Psoas muscle (tissue), 8 donors: ENCODE data around the gene ARL4C. TPM values are rescaled to one million over a fixed set of nuclear protein-coding genes. Genes with fewer than 3 reads are reported as not detected.

Experiments
- ATAC-seq, 4 donors: fragments of 200-7000 bp; cut with Tn5 transposase; one replicate each; pipeline ENCODE4 v1.9.1; 2020; ENCODE audit warnings: moderate library complexity in 3 of 4, mild to moderate bottlenecking in 2 of 4
- DNase-seq, 2 donors: peaks; one replicate each; pipeline ENCODE4 v3.0.0-alpha.2; 2020
- H3K27ac ChIP-seq: fragments of 200-600 bp; one replicate; pipeline ENCODE4 v1.8.0; 2022
- H3K27me3 ChIP-seq, 3 donors: fragments of 200-600 bp in 1 of 3; one replicate each; pipeline versions ENCODE4 v1.6.1 to v1.8.0; 2013 to 2022; ENCODE audit warnings: low read length in 2 of 3, mild to moderate bottlenecking in 2 of 3, moderate library complexity in 1 of 3; ENCODE audit not compliant: insufficient read depth in 3 of 3
- H3K36me3 ChIP-seq, 2 donors: fragments of 200-600 bp in 1 of 2; one replicate each; pipeline versions ENCODE4 v1.6.1 to v1.8.0; 2013 to 2022; ENCODE audit warnings: low read depth in 1 of 2, mild to moderate bottlenecking in 1 of 2, moderate library complexity in 1 of 2; ENCODE audit not compliant: insufficient read depth in 1 of 2
- H3K4me1 ChIP-seq: fragments of 200-600 bp; one replicate; pipeline ENCODE4 v1.8.0; 2022
- H3K4me3 ChIP-seq: fragments of 200-600 bp; one replicate; pipeline ENCODE4 v1.8.0; 2022; ENCODE audit warnings: mild to moderate bottlenecking
- H3K9me3 ChIP-seq: fragments of 200-600 bp; one replicate; pipeline ENCODE4 v1.8.0; 2022
- WGBS, 3 donors: extraction: QIAGEN DNeasy Blood & Tissue Kit; methylation state at CpG; one replicate each; pipeline versions ENCODE4 v1.1.6 to v1.1.7; 2013; 5-methylcytosine and 5-hydroxymethylcytosine counted together
- intact Hi-C, 2 donors: fragments of 100-400 bp; cut with DNase I; formaldehyde crosslinking; loops; one replicate each; pipeline versions ENCODE4 v1.11.0 to v1.14.2; 2022
- polyA plus RNA-seq, 3 donors: library from polyadenylated mRNA; stranded (reverse); fragments of 200-250 nt; gene quantifications; one replicate each; pipeline ENCODE4 v1.2.3, GENCODE V29; 2013
- total RNA-seq, 4 donors: library from RNA; stranded (reverse); fragmentation: NEBNext Ultra II Directional in 2 of 4; extraction: Animal tissue kit (Norgen Biotek cat#: 25700) in 2 of 4; gene quantifications; one replicate each; pipeline versions ENCODE4 v1.2.1 to v1.2.4, GENCODE V29; 2021 to 2023
- TF ChIP-seq, protein P1 (sequence below): fragments of 200-600 bp; IDR thresholded peaks from one replicate; pipeline ENCODE4 v1.8.0; 2022; ENCODE audit warnings: antibody characterized with exemption
- donor health status: healthy with polysubstance abuse.
- donor health status: DM: no; HTN: no; CAD: no; lungs with moderate emphysema.
- donor health status: Bipolar disorder and iron deficiency.
- donor health status: healthy.
- donor health status: DM: yes; HTN: yes; CAD: no.
- donor health status: DM: no; HTN: no; CAD: no.
- donor health status: DM: no; HTN: no; CAD: no.
- donor health status: DM: yes; HTN: yes; CAD: no.

The ARL4C gene
- total and polyA plus RNA-seq, 7 donors: 0.34 to 1.6 (median 1.1) TPM

GRCh38 chr2:234474654-234475053 lies 22.2 kb downstream of the ARL4C start:
- no peak for DNase-seq
- TF ChIP-seq, protein P1, sequence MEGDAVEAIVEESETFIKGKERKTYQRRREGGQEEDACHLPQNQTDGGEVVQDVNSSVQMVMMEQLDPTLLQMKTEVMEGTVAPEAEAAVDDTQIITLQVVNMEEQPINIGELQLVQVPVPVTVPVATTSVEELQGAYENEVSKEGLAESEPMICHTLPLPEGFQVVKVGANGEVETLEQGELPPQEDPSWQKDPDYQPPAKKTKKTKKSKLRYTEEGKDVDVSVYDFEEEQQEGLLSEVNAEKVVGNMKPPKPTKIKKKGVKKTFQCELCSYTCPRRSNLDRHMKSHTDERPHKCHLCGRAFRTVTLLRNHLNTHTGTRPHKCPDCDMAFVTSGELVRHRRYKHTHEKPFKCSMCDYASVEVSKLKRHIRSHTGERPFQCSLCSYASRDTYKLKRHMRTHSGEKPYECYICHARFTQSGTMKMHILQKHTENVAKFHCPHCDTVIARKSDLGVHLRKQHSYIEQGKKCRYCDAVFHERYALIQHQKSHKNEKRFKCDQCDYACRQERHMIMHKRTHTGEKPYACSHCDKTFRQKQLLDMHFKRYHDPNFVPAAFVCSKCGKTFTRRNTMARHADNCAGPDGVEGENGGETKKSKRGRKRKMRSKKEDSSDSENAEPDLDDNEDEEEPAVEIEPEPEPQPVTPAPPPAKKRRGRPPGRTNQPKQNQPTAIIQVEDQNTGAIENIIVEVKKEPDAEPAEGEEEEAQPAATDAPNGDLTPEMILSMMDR: no peak
- ATAC-seq: no peak
- 89 to 95% (median 92%) methylated on average over 3 of the region's 3 CpGs for WGBS, 3 donors
- Histone ChIP-seq H3K4me3 (no peak overlapping the region), H3K27ac (no peak overlapping the region), H3K9me3 (no peaks in the 10 kb centered on the region), H3K27me3 (no peaks in the 10 kb centered on the region), H3K4me1 (no peaks in the 10 kb centered on the region), H3K36me3 (no peaks in the 10 kb centered on the region)
- intact Hi-C loops: no loop called here

GRCh38 chr2:234472155-234472554 lies 24.7 kb downstream of the ARL4C start:
- intact Hi-C loops: no loop called here
- no peaks in the 10 kb centered on the region for H3K27me3 ChIP-seq
- ATAC-seq (no peak), DNase-seq (no peak)
- no peak overlapping the region for H3K4me3 ChIP-seq
- no peaks in the 10 kb centered on the region for H3K9me3 ChIP-seq
- H3K36me3 ChIP-seq: no peaks in the 10 kb centered on the region
- H3K27ac ChIP-seq: no peak overlapping the region
- no peaks in the 10 kb centered on the region for H3K4me1 ChIP-seq
- TF ChIP-seq, protein P1: no peak

DNA sequence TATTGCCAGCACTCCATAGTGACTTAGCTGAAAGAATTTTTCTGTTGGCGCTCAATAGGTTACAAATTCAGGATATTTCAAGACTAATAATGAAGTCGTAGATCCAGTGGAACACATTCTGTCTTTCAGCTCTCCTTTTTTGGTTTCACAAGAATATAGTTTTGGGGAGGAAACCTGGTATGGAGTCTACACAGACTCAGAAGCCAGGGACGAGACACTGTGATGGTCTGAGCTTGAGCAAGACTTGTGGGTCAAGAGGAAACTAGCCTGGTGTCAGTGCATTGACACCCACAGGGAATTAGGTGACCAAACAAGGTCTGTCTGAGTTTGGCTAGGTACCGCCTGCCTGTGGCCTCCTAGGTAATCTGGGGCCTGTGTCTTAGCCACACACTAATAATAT lies 26.9 kb downstream of the ARL4C start:
- intact Hi-C loops: no loop called here
- Histone ChIP-seq H3K9me3 (no peaks in the 10 kb centered on the region), H3K27me3 (peaks cover 0 to 2% (median 0%) of the 10 kb centered on the region in 3 donors), H3K36me3 (no peaks in the 10 kb centered on the region), H3K4me3 (no peak overlapping the region), H3K4me1 (no peaks in the 10 kb centered on the region), H3K27ac (no peak overlapping the region)
- WGBS, 3 donors: 65 to 95% (median 90%) methylated on average over 4 of the region's 4 CpGs
- ATAC-seq (no peak), DNase-seq (no peak)
- TF ChIP-seq, protein P1: no peak

GRCh38 chr2:234469251-234469845 lies 27.5 kb downstream of the ARL4C start:
- 75 to 83% (median 80%) methylated on average over 7 of the region's 7 CpGs for WGBS, 3 donors
- H3K4me3 ChIP-seq: no peak overlapping the region
- ATAC-seq: no peak
- H3K9me3 ChIP-seq: no peaks in the 10 kb centered on the region
- TF ChIP-seq, protein P1: no peak
- H3K36me3 ChIP-seq: no peaks in the 10 kb centered on the region
- DNase-seq: no peak
- intact Hi-C loops: no loop called here
- peaks cover 0 to 2% (median 0%) of the 10 kb centered on the region in 3 donors for H3K27me3 ChIP-seq
- H3K27ac ChIP-seq: no peak overlapping the region
- no peaks in the 10 kb centered on the region for H3K4me1 ChIP-seq

DNA sequence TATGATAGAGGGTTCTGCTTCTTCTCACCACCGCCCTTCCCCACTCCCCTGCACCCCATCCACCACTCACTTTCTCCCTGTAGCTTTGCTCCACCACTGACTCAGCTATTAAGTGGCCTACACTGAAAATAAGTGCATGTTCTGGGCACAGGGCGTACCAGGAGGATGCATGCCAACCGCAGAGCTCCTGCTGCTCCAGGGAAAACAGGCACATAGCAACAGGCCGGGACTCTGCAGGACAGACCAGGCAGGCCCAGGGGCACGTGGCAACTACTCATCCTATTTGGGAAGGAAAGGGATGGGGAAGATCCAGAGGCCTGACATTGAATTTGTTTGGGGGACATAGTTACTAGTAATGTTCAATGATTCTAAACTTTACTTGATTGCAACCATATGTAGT lies 28.4 kb downstream of the ARL4C start:
- no peaks in the 10 kb centered on the region for H3K4me1 ChIP-seq
- H3K9me3 ChIP-seq: no peaks in the 10 kb centered on the region
- H3K27me3 ChIP-seq: peaks cover 0 to 2% (median 0%) of the 10 kb centered on the region in 3 donors
- WGBS, 3 donors: 46 to 84% (median 78%) methylated on average over 5 of the region's 5 CpGs
- TF ChIP-seq, protein P1: no peak
- no peak overlapping the region for H3K4me3 ChIP-seq
- DNase-seq (no peak), ATAC-seq (no peak)
- intact Hi-C loops: no loop called here
- H3K36me3 ChIP-seq: no peaks in the 10 kb centered on the region
- H3K27ac ChIP-seq: no peak overlapping the region
